ENCODE results near the gene RASA3.

The RASA3 gene

DNA sequence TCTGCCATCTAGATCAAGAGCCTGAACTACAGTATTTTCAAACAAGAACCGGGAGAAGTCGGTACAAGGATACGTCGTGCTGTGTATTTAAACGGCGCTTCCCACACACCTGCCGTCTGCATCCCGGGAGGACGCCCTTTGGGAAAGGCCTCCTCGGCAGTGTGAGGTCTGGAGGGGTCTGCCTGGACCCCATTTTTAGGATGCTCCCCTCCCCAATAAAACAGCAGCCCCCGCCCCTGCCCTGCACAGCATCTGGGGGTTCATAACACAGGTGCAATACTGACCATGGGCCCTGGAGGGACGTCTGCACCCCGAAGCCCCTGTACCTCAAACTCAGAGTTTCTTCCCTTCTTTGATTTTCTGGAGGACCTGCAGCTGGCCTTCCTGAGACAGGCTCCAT lies 154.4 kb downstream of the RASA3 start:
- no peak for DNase-seq

DNA sequence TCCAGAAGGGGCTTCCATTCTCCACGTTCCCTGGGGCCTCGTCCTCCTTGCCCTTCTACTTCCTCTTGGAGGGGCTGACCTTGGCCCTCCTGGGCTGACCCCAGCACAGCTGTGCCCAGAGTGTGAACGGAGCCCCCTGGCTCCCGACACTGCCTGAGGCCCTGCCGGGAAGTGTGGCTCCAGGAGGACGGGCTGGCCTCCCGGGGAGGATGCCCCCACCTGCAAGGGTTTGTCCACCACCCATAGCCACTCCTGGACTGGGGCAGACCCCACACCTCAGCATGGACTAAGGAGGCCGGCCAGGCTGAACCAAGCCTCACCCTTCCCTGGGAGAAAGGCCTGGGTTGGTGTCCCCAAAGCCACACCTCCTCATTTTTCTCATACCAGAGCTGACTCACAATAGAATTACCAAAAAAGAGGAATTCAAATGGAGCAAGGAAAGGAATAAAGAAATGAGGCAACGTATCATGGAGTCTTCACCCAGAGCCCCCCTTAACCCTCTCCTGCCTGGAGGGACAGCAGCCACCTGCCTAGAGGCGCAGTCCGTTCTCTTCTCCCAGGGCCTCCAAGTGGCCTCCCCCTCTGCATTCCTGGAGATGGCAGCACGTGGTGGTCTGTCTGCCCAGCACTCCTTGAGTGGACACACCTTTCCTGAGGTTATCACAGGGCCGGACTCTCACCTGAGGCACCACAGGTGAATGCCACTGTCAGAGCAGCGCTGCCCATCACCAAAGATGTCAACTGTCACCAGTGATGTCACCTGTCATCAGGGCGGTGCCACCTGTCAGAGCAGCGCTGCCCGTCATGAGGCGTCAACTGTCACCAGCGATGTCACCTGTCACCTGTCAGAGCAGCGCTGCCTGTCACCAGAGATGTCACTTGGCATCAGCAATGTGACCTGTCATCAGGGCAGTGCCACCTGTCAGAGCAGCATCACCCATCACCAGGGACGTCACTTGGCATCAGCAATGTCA lies 155.4 kb downstream of the RASA3 start:
- DNase-seq = no peak

DNA sequence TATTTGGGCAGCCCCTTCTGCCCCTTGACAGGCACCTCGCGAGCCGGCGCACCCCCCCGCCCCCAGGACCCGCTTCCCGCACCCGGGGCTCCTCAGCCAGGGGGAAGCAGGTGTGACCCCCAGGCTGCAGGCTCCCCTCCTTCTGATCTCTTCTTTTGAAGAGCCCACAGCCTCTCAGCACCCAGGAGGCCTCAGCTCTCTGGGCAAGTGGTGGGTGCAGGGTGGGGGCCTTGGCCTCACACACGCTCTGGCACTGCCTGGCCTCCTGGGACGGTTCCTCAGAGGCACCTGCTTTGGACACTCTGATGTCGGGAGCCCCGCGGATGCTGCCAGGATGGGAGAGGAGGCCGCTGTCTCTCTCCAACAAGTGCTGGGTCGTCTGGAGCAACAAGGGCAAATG lies 157.0 kb downstream of the RASA3 start:
- DNase-seq = no peak

DNA sequence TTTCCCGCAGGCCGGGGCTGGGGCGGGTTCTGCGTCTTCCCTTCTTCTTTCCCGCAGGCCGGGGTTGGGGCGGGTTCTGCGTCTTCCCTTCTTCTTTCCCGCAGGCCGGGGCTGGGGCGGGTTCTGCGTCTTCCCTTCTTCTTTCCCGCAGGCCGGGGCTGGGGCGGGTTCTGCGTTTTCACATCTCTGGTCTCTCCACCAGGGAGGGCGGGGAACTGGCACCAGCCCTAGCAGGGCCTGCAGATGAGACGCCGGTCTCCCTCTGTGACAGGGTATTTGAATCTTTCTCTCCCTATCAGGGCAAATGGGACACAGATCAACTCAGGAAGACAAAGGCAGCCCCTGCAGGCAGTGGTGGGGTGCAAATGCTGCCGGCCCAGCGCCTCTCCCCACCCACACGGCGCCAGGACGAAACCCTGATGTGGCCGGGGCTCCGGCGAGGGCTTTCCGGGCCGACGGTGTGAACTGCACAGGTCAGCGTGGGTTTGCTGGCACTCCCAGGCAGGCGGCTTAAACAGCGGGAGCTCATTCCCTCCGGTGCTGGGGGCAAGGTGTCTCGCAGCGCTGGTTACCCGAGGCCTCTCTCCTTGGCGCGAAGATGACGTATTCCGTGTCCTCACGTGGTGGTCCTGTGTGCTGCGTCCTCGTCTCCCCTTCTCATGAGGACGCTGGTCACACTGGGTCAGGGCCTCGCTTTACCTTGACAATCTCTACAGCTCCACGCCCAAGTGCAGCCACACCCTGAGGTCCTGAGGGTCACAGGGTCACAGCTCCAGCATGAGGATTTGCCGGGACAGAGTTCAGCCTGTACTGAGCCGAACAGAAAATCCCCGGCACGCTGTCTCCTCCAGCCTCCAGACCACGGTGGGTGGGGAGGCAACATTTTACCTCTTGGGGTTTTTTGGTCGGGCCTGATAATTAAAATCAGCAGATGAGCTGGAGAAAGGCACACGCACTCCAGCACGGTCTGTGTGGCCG lies 157.8 kb downstream of the RASA3 start:
- no peak for DNase-seq

DNA sequence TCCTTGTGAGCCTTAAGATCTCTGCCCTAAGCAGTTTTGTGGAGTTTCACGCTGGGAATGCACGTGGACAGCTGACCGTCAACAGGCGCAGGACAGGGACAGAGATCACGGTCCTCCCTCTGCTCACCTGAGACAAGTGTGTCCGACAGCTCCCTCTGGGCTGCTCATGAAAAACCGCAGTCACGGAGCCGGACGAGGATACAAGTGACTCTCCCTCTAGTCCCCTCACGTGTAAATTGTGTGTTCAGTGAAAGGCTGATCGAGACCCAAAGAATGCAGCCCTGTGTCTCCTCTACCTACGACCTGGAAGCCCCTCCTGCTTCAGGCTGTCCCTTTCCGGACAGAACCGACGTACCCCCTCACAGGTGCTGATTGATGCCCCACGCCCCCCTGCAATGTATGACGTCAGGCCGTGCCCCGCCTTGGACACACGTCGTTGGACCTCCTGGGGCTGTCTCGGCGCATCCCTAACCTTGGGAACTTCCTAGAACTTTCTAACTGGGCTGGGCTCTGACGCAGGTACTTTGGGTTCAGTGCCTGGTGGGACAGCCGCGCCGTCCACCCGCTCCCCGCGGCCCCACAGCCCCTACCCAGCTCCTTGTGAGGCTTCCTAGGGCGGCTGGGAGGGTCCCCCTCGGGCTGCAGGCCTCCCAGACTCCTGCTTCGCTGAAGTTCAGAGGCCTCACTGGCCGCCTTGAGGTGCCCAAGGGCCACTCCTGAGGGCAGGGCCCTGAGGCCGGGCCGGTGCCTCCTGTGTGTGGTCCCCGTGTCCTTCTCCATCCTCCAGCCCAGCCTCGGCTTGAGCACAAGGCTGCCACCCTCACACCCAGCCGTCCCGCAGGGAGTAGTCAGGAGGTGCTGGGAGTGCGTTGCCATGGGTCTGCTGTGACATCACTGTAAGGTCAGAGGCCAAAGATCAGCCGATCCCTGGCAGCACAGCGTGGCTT lies 158.9 kb downstream of the RASA3 start, which contains the start of gene C13orf46:
C13orf46 (minus strand) TSS at position 859 of the 947 bp plus-strand sequence; CDS start at position 780, 79 bp downstream.
- no peak for DNase-seq

DNA sequence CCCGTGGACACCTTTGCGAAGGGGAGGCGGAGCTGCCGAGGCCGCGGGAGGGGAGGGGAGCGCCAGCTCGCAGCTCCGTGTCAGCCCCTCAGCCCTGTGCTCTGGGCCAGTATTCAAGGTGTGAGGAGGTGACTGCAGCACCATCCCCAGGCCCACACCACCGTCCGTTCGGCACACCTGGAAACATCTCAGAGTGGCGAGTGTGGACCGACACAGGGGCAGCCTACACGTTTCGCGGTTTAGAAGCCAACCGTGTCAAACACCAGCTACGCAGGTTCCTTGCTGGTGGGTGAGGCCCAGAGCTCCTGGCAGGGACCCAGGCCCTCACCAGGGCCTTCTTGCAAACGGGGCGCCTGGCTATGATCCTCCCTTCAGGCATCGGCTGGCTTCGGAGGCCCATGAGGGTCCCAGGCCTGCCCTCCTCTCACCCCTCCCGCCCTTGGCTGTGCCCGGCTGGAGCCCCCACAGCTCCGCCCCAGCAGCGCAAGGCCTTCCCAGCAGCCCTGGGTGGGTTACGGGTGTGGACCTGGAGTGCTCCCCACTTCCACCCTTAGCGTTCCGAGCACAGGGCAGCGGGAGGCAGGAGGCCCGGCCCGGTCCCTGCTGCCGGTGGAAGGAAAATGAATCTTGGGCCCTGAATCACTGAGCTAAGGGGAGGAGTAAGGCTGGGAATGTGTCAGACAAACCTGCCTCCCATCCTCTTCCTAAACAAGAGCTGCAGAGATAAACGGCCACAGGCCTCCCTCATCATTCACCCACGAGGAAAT lies 159.8 kb downstream of the RASA3 start:
- no peak for DNase-seq

DNA sequence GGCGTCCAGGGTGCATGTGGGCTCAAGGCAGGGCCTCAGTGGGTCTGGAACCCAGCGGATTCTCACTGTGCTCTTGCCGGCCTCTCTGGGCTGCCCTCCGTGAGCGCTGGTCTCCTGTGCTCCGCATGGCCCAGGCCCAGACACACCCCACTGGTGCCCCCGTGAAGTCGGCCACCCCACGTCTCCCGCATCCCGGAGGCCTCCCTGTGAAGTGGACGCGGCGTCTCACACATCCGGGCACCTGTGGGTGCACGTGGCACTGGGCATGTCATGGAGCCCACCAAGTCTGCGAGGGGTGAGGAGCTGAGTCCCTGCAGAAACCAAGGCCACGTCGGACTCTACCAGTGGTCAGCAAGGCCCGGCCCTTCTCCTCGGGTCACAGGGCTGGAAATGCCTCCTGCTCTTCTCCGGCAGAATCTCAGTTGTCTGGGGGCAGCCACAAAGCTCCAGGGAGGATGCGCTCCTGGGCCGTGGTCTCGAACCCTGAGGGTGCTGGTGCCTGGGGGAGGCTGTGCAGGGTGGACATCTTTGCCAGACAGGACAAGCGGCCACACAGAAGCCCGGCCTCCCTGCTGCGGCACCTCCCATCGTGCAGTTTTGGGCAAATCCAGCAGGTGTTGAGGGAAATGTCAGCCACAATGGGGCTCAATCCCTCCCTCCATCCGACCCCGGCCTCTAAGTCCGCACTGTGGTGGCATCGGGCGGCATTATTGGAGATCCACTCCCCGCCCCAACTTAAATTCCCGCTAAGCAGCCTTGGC lies 160.8 kb downstream of the RASA3 start:
- DNase-seq = no peak

DNA sequence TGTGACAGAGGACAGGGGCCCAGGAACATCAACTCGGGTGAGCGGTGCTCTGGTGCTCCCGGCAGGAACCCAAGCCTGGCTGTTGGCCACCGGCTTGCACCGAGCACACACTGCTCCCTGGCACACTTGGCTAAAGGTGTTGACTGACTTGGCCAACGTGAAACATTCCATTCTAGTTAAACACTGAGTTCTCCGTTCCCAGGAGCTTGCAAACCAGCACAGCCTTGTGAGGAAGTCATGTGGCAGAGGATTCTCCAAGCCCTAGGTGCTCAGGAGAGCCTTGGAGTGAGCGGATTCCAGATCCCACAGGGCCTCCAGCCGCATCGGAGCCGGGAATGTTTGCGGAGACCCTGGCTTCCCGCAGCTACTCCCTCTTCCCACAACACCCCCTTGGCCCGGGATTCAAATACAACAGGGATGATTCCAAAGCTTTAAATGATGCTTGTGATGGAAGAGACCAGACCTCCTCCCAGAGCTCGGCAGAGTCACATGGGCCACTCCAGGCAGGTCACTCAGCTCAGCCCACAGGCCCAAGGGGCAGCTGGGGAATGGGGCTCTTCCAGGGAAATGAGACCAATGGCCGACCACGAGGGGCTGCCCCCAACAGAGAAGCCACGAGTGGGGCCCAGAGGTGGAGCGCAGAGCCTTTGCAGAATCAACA lies 161.5 kb downstream of the RASA3 start:
- DNase-seq = no peak

DNA sequence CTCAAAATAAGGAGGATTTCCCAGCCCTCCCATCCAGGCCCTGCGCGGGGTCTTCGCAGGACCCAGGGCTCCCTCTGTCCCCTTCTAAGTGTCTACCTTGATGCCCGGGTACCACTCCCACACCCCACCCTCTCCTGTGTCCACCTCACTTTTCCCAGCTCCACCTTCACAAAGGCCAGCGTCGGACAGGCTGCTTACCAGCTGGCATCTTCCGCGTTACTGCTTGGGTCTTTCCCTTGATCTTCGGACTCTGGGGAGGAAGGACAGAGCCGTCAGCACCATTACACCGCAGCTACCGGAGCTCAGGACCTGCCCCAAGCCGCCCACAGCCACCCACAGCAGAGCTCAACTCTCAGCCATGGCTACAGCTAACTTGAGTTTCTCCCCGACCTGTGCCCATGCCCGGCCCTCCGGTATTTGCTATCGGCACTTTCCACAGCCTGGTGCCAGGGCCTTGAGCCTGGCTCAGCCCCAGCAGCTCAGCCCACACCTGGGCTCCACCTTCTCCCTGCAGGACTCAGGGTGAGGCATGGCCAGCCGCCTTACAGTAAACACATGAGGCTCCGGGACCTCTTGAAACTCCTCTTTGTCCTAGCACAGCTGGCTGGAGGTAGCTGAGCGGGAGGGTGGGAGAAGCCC lies 162.3 kb downstream of the RASA3 start:
- no peak for DNase-seq

DNA sequence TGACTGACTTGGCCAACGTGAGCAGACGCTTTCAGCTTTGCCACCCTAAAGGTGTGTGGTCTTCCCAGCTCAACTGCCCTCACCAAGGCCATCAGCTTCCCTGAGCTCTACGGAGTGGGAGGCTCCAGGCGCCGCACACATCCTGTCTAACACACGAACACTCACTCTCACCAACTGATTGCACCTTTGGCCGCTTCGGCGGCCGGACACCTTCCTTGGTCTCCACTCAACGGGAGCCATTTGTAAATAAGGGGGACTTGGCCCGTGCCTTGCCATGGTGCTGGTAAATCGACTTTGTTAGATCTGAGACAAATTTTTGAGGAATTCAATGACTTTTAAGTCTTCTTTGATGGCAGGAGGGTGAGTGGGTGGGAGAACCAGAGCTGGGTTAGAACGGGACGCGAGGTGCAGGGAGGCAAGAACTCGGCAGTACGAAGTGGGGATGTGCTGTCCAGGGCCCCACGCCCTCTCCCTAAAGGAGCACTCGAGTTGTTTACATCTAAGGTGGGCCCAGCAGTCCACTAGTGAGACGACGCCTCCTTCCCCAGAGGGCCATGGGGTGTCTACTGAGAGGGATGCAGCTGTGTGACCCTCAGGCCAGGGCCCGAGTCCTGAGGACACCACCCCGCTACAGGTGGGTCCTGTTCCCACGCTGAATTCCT lies 163.0 kb downstream of the RASA3 start:
- DNase-seq = no peak

DNA sequence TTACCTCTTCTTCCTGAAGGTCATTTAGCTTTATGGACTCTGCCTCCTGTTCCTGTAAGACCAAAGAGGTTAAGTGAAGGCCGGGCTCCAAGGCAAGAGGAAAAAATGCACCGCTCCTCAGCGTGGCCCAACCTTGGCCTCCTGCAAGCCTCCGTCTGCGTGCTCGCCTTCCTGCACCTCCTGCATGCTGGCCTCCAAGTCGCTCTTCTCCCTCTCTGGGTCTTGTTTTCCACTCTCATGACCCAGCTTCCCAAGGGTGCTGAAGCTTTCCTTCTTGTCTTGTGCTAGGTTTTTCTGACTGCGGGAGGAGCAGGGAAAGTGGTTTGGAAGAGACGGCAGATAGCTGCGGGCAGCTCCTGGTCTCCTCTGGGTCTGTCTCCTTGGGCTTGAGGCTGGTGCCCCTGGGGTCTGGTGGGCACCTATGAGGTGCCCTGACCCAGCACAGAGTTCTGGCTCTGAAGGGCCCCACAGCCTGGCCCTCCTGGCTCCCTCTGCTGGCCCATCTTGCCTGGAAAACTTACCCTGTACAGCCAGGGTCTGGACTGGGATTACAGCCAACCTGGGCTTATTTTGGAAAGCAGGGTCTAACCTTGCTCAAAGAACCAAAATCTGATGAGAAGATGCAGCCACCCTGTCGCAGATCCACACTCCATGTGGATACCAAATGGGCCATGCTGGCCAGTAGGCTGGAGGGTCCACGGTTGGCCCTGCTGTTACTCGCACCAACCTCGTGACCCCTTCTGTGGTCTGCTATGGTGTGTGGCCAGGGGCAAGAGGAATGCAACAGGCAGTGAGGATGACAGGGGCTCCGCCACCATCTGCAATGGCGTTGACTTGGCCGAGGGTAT lies 163.7 kb downstream of the RASA3 start:
- no peak for DNase-seq

DNA sequence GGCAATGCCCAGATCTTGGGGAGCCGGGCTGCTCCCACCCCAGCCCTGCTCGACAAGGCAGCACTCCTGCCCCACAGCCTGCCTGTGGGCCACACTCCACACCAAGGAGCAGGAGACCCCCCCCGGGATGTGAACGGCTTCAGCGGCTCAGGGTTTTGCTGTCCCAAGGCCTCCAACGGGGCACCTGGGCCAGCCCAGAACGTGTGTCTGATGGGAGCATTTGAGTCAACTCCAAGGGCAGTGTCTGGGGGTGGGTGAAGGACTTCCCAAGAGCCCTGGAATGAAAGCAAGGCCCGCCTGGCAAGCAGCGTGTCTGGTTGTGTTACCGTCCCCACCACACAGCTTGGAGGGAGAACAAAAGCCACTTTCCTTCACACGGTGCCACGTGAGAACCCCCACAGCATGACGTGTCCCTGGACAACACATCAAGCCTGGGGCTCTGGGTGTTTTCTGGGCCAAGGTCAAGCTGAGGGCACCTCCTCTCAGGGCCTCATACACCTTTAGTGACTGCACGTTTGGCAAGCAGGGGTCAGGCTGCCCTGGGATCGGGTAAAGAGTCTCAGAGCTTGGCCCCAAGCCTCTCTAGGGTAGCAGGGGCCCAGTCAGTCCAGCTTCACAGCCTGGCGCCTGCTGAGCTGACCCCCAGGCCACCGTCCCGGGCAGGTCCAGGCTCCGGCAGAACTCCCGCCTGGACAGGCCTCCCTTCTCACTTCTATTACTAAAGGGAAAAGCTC lies 164.5 kb downstream of the RASA3 start:
- DNase-seq = no peak

DNA sequence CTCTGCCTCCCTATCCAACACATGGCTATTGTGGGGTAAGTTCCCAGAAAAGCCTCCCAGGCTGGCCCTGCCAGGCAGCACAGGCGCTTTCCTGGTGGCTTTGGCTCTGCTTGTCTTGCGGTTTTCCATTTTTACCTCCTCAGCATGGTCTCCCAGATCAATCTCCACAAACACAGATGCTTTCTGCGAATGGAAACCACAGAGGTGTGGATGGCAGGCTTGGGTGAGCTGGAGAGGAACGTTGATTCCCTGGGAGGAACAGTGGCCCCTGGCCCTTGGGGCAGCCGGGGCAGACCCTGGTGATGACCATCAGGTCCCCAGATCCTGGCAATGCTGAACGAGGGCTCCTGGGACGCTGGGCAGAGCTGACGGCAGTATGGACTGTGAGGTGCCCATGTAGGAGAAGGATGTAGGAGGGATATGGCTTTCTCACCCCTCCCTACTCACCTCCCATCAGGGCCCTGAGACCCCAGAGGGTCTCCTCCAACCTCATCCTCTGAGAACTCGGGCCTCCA lies 165.2 kb downstream of the RASA3 start:
- no peak for DNase-seq

DNA sequence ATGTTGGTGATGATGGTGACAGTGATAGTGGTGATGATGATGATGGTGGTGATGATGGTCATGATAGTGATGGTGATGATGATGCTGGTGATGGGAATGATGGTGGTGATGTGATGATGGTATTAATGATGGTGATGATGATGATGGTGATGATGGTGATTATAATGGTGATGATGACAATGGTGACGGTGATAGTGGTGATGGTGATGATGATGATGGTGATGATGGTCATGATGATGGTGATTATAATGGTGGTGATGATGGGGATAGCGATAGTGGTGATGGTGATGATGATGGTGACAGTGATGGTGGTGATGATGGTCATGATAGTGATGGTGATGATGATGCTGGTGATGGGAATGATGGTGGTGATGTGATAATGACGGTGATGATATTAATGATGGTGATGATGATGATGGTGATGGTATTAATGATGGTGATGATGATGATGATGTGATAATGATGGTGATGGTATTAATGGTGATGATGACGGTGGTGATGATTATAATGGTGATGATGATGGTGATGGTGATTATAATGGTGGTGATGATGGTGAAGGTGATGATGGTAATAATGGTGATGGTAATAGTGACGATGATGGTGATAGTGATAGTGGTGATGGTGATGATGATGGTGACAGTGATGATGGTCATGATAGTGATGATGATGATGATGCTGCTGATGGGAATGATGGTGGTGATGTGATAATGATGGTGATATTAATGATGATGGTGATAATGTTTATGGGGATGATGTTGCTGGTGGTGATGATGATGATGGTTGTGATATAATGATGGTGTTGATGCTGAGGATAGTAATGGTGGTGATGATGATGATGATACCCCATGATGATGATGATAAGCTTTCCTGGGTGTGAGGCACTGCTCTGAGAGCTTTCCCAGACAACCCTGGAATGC lies 166.2 kb downstream of the RASA3 start:
- DNase-seq = no peak

DNA sequence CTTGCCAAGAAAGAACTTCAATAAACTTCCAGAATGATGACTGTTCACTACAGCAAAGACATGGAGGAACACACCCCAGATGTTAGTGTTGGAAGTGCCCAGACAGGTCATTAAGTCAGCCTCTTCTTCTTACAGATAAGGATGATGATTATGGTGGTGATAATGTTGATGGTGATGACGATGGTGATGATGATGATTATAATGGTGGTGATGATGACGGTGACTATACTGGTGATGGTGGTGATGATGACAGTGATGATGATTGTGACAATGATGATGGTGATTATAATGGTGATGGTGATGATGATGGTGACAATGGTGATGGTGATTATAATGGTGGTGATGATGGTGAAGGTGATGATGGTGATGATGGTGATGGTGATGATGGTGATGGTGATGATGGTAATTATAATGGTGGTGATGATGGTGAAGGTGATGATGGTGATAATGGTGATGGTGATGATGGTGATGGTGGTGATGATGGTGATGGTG lies 167.0 kb downstream of the RASA3 start:
- DNase-seq = no peak
